ENCODE measurements around the gene SPATA31C2.

Gene SPATA31C2

DNA sequence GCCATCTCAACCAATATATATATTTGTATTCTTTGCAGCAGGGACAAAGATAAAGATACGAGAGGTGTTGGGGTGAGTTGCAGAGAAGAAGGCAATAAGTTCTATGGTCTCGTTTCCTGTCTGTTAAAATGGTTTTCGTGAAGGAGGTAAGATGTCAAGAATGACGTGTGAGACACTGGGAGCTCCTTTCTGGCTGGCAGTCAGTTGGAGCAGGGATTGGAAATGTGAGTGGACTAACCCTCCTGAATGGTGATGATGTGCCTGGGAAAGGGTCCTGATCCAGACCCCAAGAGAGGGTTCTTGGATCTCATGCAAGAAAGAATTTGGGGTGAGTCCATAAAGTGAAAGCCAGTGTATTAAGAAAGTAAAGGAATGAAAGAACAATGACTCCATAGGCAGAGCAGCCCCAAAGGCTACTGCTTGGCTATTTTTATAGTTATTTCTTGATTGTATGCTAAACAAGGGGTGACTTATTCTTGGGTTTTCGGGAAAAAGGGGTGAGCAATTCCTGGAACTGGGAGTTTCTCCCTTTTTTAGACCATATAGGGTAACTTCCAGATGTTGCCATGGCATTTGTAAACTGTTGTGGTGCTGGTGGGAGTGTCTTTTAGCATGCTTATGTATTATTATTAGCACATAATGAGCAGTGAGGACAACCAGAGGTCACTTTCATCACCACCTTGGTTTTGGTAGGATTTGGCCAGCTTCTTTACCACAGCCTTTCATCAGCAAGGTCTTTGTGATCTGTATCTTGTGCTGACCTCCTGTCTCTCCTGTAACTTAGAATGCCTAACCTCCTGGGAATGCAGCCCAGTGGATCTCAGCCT is 53.7 kb downstream of the SPATA31C2 start:
- FAIRE-seq, result no peak
- DNase-seq (ENCODE audit: insufficient read length, low spot score), result no peak
- no peak for TF ChIP-seq SPI1 (IDR thresholded peaks at IDR 0.05; ENCODE audit: low read depth, low read length)
- TF ChIP-seq POLR2AphosphoS5 (IDR thresholded peaks at IDR 0.05; ENCODE audit: low read depth, low read length), result no peak
- no peak for TF ChIP-seq PAX5 (IDR thresholded peaks at IDR 0.05; ENCODE audit: insufficient read depth, low read length, severe bottlenecking)
- TF ChIP-seq POU2F2 (IDR thresholded peaks at IDR 0.05; ENCODE audit: low read depth, low read length), result no peak
- no peak for TF ChIP-seq POLR2A (IDR thresholded peaks at IDR 0.05; ENCODE audit: low read depth, low read length)
- TF ChIP-seq TAF1 (IDR thresholded peaks at IDR 0.05; ENCODE audit: low read depth, low read length), result no peak

Measured in GM12891 (cell line).